Omental fat pad (tissue), 4 donors: ENCODE measurements around the gene POLR3B. TPM values are rescaled to one million over a fixed set of nuclear protein-coding genes. Genes with fewer than 3 reads are reported as not detected.
"Not testable (repeated sequence)": the region's sequence is repeated elsewhere in the genome, so short reads cannot be mapped to it uniquely, and the experiment has no call there.

Experiments
- ATAC-seq: fragments of 150-250 bp; one replicate; pipeline ENCODE4 v1.9.1; 2016; ENCODE audit warnings: mild to moderate bottlenecking, moderate library complexity; ENCODE audit not compliant: low FRiP score
- DNase-seq: peaks from one replicate; pipeline ENCODE4 v3.0.0-alpha.2; 2019; ENCODE audit warnings: low spot score
- CTCF ChIP-seq, 3 donors: fragments of 450-650 bp; IDR thresholded peaks; one replicate each; pipeline ENCODE4 v1.5.1; 2016 to 2017; ENCODE audit warnings: antibody characterized with exemption in 3 of 3, mild to moderate bottlenecking in 3 of 3, moderate library complexity in 2 of 3
- total RNA-seq, 4 donors: library from RNA; depleted of rRNA; stranded (reverse); fragments of >200 nt; gene quantifications; one replicate each; pipeline ENCODE4 v1.1.0, GENCODE V29; 2016

POLR3B gene
- 10 to 100 TPM in 1 of 4 donors, 1 to 10 TPM in 3; 7.1 to 10.9 (median 8.4) TPM for total RNA-seq

DNA sequence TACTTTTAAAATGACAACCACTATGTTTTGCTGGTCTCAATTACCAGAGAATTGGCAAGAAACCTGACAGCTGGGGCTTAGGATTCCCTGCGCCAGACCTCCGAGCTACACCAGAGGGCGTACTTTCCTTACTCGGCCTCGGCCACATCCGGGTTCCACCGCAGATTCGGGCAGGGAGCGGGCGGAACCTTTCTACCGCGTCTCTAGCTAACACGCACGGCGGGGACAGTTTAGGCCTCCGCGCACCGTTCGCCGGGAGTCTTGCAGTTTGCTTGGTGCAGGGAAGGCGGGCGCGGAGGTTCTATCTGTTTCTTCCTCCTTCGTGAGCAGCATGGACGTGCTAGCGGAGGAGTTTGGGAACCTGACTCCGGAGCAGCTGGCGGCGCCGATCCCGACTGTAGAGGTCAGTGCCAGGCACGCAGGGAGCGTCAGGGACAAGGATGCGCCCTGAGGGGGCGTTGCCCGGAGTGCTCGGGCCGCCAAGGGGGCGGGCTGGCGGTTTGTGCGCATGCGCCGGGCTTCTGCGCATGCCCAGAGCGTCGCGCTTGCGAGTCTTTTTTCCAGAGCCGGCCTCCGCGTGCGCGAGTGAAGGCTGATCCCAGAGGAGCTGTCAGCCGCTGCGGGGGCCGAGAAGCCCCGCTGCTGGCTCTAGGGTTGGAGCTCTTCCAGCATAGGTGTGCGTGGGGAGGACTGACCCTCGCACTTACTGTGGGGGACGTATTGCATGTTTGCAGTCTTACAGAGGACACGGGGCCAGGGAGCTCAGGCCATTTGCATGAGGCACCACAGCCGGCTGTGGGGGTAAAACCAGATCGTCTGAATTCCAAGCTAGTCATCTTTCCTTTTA, at the start of gene POLR3B:
Gene POLR3B (plus strand): TSS at position 200 of the 847 bp plus-strand sequence. CDS start 132 bp downstream, at position 332.
- DNase-seq: peak; percentile 85
- TF ChIP-seq CTCF (IDR thresholded peaks at IDR 0.05): peak in 1 of 3 donors; percentile 24
- ATAC-seq: peak; percentile 96

GRCh38 chr12:106308121-106308520, 49.4 kb upstream of the POLR3B start:
- ATAC-seq (no peak), DNase-seq (no peak)
- no peak for TF ChIP-seq CTCF (IDR thresholded peaks at IDR 0.05)

- no peak for TF ChIP-seq CTCF (IDR thresholded peaks at IDR 0.05)
- ATAC-seq: no peak
Measured at GRCh38 chr12:106308611-106309010, 48.9 kb upstream of the POLR3B start.

DNA sequence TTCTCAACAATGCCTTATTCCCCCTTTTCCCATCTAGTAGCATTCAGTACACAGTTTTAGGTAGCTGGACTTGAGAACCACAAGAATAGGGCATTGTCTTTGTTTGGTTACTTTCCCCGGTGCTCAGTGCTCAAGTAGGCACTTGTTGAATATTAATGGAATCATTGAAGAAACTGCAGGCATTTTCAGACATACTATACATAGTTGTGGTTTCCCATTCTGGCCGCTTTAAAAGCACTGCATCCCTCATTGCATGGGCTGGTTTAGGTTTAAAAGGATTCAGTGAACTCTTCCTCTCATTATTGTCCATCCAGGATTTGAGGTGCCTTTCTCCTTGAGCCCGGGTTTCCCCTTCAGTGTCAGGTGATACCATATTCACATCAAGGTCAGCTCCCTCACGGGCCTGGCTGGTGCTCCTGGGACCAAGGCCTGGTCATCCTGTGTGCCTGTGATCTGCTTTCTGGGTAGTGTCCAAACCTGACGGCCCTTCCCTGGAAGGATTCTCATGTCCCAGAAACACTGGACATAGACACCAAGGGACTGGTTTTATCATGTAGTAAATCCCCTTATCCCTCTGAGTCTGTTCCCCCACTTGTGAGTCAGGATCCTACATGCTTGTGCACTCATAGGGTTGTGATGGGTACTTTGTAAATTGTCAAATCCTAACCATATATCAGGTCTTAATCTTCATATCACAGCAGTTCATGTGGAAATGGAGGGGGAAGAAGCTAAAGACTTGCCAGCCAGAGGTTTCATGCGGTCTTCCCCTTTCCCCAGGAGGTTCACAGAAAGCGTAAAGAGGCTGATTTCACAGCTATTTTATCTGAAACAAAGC, 47.7 kb upstream of the POLR3B start:
- ATAC-seq: no peak
- no peak for DNase-seq
- no peak for TF ChIP-seq CTCF (IDR thresholded peaks at IDR 0.05)

More at GRCh38 chr12:106308611-106309010, 48.9 kb upstream of the POLR3B start:
- DNase-seq: no peak

DNA sequence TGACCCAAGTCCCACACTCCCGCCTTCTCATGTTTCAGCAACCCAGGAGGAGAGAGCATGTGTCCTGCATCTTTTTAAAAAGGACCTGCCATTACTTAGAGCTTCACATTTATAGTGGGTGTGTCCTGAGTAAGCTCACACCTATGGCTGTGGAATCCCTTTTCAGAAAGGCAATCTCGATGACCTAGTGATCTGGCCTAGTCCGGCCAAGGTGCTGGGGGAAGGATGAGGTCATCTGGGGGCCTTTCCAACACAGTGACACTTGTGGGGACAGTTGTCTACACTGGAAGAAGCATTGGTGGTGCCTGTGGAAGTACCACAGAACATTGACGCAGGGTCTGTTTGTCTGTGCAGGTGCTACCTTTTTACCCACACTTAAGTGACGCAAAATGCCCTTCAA, 46.9 kb upstream of the POLR3B start:
- ATAC-seq (no peak), DNase-seq (no peak)
- TF ChIP-seq CTCF (IDR thresholded peaks at IDR 0.05): no peak

GRCh38 chr12:106311139-106311538, 46.4 kb upstream of the POLR3B start:
- ATAC-seq (no peak), DNase-seq (no peak)
- no peak for TF ChIP-seq CTCF (IDR thresholded peaks at IDR 0.05)

GRCh38 chr12:106313413-106313812, 44.1 kb upstream of the POLR3B start:
- not testable (repeated sequence) for DNase-seq, ATAC-seq
